Liver (tissue), 9 donors: Measurements from ENCODE around the gene CTNNBL1. TPM values are rescaled to one million over a fixed set of nuclear protein-coding genes. Genes with fewer than 3 reads are reported as not detected.

Source experiments
- DNase-seq: peaks from one replicate; pipeline ENCODE4 v3.0.0-alpha.2; 2017; ENCODE audit warnings: low spot score
- H3K27ac ChIP-seq, 2 donors: one replicate each; pipeline ENCODE4 v1.7.0; 2013; ENCODE audit warnings: inconsistent platforms in 2 of 2, low read length in 2 of 2, control low read depth in 1 of 2, low read depth in 1 of 2, mild to moderate bottlenecking in 1 of 2
- H3K27me3 ChIP-seq, 4 donors: one replicate each; pipeline versions ENCODE4 v1.6.1 to v1.7.0; 2013; ENCODE audit warnings: low read length in 3 of 4, inconsistent platforms in 1 of 4, mild to moderate bottlenecking in 1 of 4, moderate library complexity in 1 of 4; ENCODE audit not compliant: control insufficient read depth in 4 of 4, insufficient read depth in 4 of 4
- H3K36me3 ChIP-seq, 4 donors: one replicate each; pipeline versions ENCODE4 v1.6.1 to v1.7.0; 2013; ENCODE audit warnings: low read length in 3 of 4, mild to moderate bottlenecking in 3 of 4, low read depth in 1 of 4, moderate library complexity in 1 of 4; ENCODE audit not compliant: control insufficient read depth in 4 of 4, insufficient read depth in 3 of 4
- H3K4me1 ChIP-seq, 4 donors: one replicate each; pipeline versions ENCODE4 v1.6.1 to v1.7.0; 2013; ENCODE audit warnings: low read length in 3 of 4, mild to moderate bottlenecking in 3 of 4, moderate library complexity in 1 of 4; ENCODE audit not compliant: control insufficient read depth in 4 of 4, insufficient read depth in 4 of 4
- H3K4me3 ChIP-seq, 3 donors: one replicate each; pipeline versions ENCODE4 v1.6.1 to v1.7.0; 2013; ENCODE audit warnings: low read length in 3 of 3, control low read depth in 1 of 3, low read depth in 1 of 3, mild to moderate bottlenecking in 1 of 3
- H3K9ac ChIP-seq, 2 donors: one replicate each; pipeline ENCODE4 v1.7.0; 2013; ENCODE audit warnings: low read length in 2 of 2, mild to moderate bottlenecking in 2 of 2, moderate library complexity in 2 of 2, control low read depth in 1 of 2, low read depth in 1 of 2
- H3K9me3 ChIP-seq, 4 donors: one replicate each; pipeline versions ENCODE4 v1.6.1 to v1.7.0; 2013; ENCODE audit warnings: low read length in 3 of 4; ENCODE audit not compliant: control insufficient read depth in 4 of 4
- ATF3 ChIP-seq: IDR thresholded peaks from 2 replicates; pipeline ENCODE4 v1.6.1; 2016; ENCODE audit warnings: antibody characterized with exemption
- EGR1 ChIP-seq, 2 donors: IDR thresholded peaks; 2 replicates each; pipeline ENCODE4 v1.6.1; 2016 to 2018; ENCODE audit warnings: antibody characterized with exemption in 2 of 2, low read depth in 2 of 2
- FOXA1 ChIP-seq: IDR thresholded peaks from 2 replicates; pipeline ENCODE4 v1.6.1; 2016; ENCODE audit warnings: antibody characterized with exemption
- GABPA ChIP-seq, 2 donors: IDR thresholded peaks in 1 of 2; conservative IDR thresholded peaks in 1 of 2; 2 replicates each; pipeline ENCODE4 v1.6.1; 2016; ENCODE audit warnings: antibody characterized with exemption in 2 of 2, mild to moderate bottlenecking in 1 of 2, moderate library complexity in 1 of 2
- HNF4A ChIP-seq, 2 donors: conservative IDR thresholded peaks; 2 replicates each; pipeline ENCODE4 v1.6.1; 2016; ENCODE audit warnings: antibody characterized with exemption in 2 of 2, mild to moderate bottlenecking in 2 of 2
- HNF4G ChIP-seq: IDR thresholded peaks from 2 replicates; pipeline ENCODE4 v1.6.1; 2016; ENCODE audit warnings: antibody characterized with exemption
- JUND ChIP-seq, 2 donors: IDR thresholded peaks; 2 replicates each; pipeline ENCODE4 v1.6.1; 2016; ENCODE audit warnings: antibody characterized with exemption in 2 of 2
- MAX ChIP-seq: IDR thresholded peaks from 2 replicates; pipeline ENCODE4 v1.6.1; 2016; ENCODE audit warnings: antibody characterized with exemption
- NR2F2 ChIP-seq: IDR thresholded peaks from 2 replicates; pipeline ENCODE4 v1.6.1; 2016; ENCODE audit warnings: antibody characterized with exemption
- RAD21 ChIP-seq, 2 donors: IDR thresholded peaks; 2 replicates each; pipeline ENCODE4 v1.6.1; 2016; ENCODE audit warnings: antibody characterized with exemption in 2 of 2, mild to moderate bottlenecking in 2 of 2
- REST ChIP-seq: IDR thresholded peaks from 2 replicates; pipeline ENCODE4 v1.6.1; 2016; ENCODE audit warnings: antibody characterized with exemption, mild to moderate bottlenecking
- SP1 ChIP-seq: IDR thresholded peaks from 2 replicates; pipeline ENCODE4 v1.6.1; 2018; ENCODE audit warnings: antibody characterized with exemption, mild to moderate bottlenecking
- TAF1 ChIP-seq: conservative IDR thresholded peaks from 2 replicates; pipeline ENCODE4 v1.6.1; 2016; ENCODE audit warnings: antibody characterized with exemption, mild to moderate bottlenecking
- YY1 ChIP-seq: IDR thresholded peaks from 2 replicates; pipeline ENCODE4 v1.6.1; 2016; ENCODE audit warnings: antibody characterized with exemption, mild to moderate bottlenecking
- ZBTB33 ChIP-seq: IDR thresholded peaks from 2 replicates; pipeline ENCODE4 v1.6.1; 2016; ENCODE audit warnings: antibody characterized with exemption
- WGBS: extraction: QIAGEN DNeasy Blood & Tissue Kit; methylation state at CpG from one replicate; pipeline ENCODE4 v1.1.7; 2013; 5-methylcytosine and 5-hydroxymethylcytosine counted together
- polyA plus RNA-seq, 2 donors: library from polyadenylated mRNA; stranded (reverse) in 1 of 2; unstranded in 1 of 2; fragments of 200-250 nt in 1 of 2; fragments of >200 nt in 1 of 2; fragmentation: Nextera tagmentation in 1 of 2; extraction: Ambion mirVana in 1 of 2; gene quantifications; one replicate each; pipeline versions ENCODE4 v1.2.1 to v1.2.3, GENCODE V29; 2013 to 2015
- total RNA-seq, 2 donors: library from RNA; depleted of rRNA; stranded (reverse); fragments of >200 nt; gene quantifications; one replicate each; pipeline ENCODE4 v1.2.3, GENCODE V29; 2014
- donor health status: healthy.
- donor health status: healthy.
- donor health status: healthy.
- donor health status: healthy.
- donor health status: healthy.

Gene CTNNBL1
- total and polyA plus RNA-seq, 4 donors, result 18.3 to 25.4 (median 20.3) TPM

- WGBS, result 90% methylated on average over 4 of the region's 4 CpGs
Observed at GRCh38 chr20:37733416-37733815, 39.6 kb downstream of the CTNNBL1 start.

GRCh38 chr20:37734228-37734985 is 40.6 kb downstream of the CTNNBL1 start:
- Histone ChIP-seq H3K4me1 (peaks cover 1 to 19% (median 5%) of the 10 kb centered on the region in 4 donors), H3K4me3 (no peak overlapping the region), H3K9me3 (no peaks in the 10 kb centered on the region), H3K27ac (no peak overlapping the region), H3K27me3 (no peaks in the 10 kb centered on the region), H3K9ac (no peak overlapping the region), H3K36me3 (peaks cover 7 to 29% (median 25%) of the 10 kb centered on the region in 4 donors)
- TF ChIP-seq GABPA (IDR thresholded peaks at IDR 0.05 in 1 of 2, conservative IDR thresholded peaks at IDR 0.05 in 1 of 2) (no peak), NR2F2 (no peak), TAF1 (no peak), YY1 (no peak), SP1 (no peak), FOXA1 (no peak), RAD21 (IDR thresholded peaks at IDR 0.05) (no peak), EGR1 (IDR thresholded peaks at IDR 0.05; ENCODE audit: low read depth in 2 of 2) (no peak)
- no peak for DNase-seq
- 83% methylated on average over 8 of the region's 8 CpGs for WGBS

More at GRCh38 chr20:37733416-37733815, 39.6 kb downstream of the CTNNBL1 start:
- no peak for TF ChIP-seq GABPA (IDR thresholded peaks at IDR 0.05 in 1 of 2, conservative IDR thresholded peaks at IDR 0.05 in 1 of 2)
- no peak for TF ChIP-seq ZBTB33
- no peak for TF ChIP-seq JUND (IDR thresholded peaks at IDR 0.05)
- TF ChIP-seq TAF1, result no peak
- TF ChIP-seq YY1, result no peak
- no peak for TF ChIP-seq REST
- Histone ChIP-seq H3K4me1 (peaks cover 1 to 25% (median 7%) of the 10 kb centered on the region in 4 donors), H3K36me3 (peaks cover 7 to 24% (median 22%) of the 10 kb centered on the region in 4 donors), H3K9ac (no peak overlapping the region), H3K9me3 (no peaks in the 10 kb centered on the region), H3K4me3 (no peak overlapping the region), H3K27me3 (no peaks in the 10 kb centered on the region), H3K27ac (no peak overlapping the region)
- DNase-seq, result no peak

- Histone ChIP-seq H3K36me3 (peaks cover 7 to 34% (median 26%) of the 10 kb centered on the region in 4 donors), H3K27me3 (no peaks in the 10 kb centered on the region), H3K4me1 (peaks cover 0 to 17% (median 5%) of the 10 kb centered on the region in 4 donors), H3K27ac (no peak overlapping the region), H3K9ac (no peak overlapping the region), H3K9me3 (no peaks in the 10 kb centered on the region), H3K4me3 (no peak overlapping the region)
- no peak for DNase-seq
- TF ChIP-seq RAD21 (IDR thresholded peaks at IDR 0.05) (no peak), EGR1 (IDR thresholded peaks at IDR 0.05; ENCODE audit: low read depth in 2 of 2) (no peak), ATF3 (no peak), FOXA1 (no peak), TAF1 (no peak), YY1 (no peak), SP1 (no peak), HNF4G (no peak), HNF4A (conservative IDR thresholded peaks at IDR 0.05) (no peak), GABPA (IDR thresholded peaks at IDR 0.05 in 1 of 2, conservative IDR thresholded peaks at IDR 0.05 in 1 of 2) (no peak), MAX (no peak), JUND (IDR thresholded peaks at IDR 0.05) (no peak), ZBTB33 (no peak)
Observed at GRCh38 chr20:37735541-37735940, 41.7 kb downstream of the CTNNBL1 start.
